Left hindlimb (tissue), 1 donor: ENCODE data around the gene SH3GLB2.
"Not testable (repeated sequence)": the region's sequence is repeated elsewhere in the genome, so short reads cannot be mapped to it uniquely, and the experiment has no call there.

Source experiments
- DNase-seq: peaks from one replicate; pipeline ENCODE4 v3.0.0-alpha.2; 2018

The SH3GLB2 gene

DNA sequence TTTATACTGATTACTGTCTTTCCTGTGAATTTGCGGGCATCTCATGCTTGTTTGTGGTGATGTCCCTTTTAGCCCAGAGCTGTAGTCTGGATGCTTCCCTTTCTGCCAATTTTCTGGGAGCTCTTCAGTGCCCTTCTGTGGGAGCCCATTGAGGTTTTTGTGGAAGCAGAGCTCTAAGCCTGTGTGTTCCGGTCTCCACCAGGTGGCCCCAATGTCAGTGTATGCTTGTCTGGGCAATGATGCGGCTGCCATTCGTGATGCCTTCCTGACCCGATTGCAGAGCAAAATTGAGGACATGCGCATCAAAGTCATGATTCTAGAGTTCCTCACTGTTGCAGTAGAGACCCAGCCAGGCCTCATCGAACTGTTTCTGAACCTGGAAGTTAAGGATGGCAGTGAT lies 35.1 kb downstream of the SH3GLB2 start:
- no peak for DNase-seq

DNA sequence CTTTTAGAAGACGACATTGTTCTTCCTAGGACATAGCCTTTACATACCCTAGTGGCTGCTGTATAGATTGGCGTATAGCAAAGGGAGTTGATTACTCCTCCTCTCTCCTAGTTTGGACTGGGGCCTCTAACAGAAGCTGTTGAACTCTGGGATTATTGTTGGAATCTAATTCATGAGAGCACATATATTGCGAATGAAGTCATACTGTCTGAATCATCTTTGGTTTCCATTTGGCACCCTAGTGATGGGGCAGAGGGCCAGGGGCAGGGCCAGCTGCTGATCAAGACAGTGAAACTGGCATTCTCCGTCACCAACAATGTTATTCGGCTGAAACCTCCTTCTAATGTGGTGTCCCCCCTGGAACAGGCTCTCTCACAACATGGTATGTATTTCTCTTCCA lies 40.3 kb downstream of the SH3GLB2 start:
- peak; percentile 70 for DNase-seq

DNA sequence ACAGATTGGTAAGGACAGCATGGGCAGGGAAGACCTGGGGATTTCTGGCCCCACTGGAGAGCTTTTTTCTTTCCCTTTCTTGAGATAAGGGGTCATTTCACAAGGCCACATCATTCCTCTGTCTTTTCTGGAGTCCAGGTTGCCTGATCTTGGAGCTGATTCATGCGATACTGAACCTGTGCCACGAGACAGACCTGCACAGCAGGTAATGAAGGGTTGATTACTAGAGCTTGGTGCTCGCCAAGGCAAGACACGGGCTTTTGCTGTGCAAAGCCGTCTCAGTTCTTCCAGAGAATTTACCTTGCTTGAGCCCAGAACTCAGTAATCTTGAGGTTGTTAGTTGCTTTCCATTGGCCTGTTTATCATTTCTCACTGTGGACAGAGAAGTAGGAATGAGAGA lies 41.5 kb downstream of the SH3GLB2 start:
- no peak for DNase-seq

DNA sequence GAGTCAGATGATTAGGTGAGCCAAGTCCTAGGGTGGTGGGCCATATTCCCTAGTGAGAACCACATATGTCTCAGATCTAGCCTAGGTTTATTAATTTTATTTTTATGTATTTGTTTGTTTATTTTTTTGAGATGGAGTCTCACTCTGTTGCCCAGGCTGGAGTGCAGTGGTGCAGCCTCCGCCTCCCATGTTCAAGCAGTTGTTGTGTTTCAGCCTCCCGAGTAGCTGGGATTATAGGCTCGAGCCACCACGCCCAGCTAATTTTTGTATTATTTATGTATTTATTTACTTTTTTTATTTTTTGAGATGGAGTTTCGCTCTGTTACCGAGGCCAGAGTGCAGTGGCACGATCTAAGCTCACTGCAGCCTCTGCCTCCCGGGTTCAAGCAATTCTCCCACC lies 44.6 kb downstream of the SH3GLB2 start:
- DNase-seq, result no peak

DNA sequence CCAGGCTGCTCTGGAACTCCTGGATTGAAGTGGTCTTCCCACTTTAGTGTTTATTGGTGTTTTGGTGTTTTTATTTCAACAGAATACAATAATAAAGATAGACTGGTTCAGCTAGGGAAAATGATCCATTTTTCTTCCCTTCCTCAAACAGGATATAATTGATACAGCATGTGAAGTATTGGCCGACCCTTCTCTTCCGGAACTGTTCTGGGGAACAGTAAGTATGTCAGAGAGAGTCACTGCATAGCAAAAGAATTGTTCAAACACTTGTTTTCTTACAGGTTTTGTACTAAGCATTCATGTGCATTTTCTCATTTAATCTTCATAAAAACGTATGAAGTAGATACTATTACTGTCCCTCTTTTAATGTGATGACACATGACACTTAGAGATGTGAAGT lies 49.0 kb downstream of the SH3GLB2 start:
- DNase-seq, result no peak

DNA sequence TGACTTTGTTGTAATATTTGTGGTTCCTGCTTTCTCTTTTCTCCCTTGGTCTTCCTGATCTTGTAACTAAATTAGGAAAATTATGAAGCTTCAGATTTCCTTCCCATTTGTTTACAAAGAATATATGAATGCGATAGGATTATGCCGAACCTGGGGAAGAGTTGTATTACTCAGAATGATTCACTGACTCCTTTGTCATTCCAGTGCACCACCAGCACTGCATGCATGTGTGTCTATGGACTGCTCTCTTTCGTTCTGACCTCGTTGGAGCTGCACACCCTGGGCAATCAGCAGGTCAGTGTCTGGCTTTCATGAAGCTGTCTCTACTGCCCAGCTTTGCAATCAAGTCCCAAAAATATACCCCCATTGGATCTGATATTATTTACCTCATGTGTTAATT lies 55.2 kb downstream of the SH3GLB2 start:
- DNase-seq, result no peak

DNA sequence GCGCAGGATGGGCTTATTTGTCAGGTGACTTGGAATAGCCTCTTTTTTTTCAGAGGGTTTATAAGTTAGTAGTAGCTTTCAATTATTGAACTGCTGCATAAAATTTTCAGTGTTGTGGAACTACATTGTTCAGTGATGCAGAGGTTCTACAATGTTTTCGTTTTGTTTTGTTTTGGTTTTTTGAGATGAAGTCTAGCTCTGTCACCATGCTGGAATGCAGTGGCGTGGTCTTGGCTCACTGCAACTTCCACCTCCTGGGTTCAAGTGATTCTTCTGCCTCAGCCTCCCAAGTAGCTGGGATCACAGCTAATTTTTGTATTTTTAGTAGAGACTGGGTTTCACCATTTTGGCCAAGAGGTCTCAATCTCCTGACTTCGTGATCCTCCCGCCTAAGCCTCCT lies 58.6 kb downstream of the SH3GLB2 start:
- no peak for DNase-seq

DNA sequence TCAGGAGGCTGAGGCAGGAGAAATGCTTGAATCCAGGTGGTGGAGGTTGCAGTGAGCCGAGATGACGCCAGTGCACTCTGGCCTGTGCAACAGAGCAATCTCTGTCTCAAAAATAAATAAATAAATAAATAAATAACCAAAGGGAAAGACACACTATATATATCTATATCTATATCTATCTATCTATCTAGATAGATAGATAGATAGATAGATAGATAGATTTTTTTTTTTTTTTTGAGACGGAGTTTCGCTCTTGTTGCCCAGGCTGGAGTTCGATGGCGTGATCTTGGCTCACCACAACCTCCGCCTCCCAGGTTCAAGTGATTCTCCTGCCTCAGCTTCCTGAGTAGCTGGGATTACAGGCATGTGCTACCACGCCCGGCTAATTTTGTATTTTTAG lies 66.7 kb downstream of the SH3GLB2 start:
- not testable (repeated sequence) for DNase-seq
